HEK293 (cell line): Measurements from ENCODE around the gene RPL11.

Experiments used
- GFI1B ChIP-seq: fragments of 450-650 bp; formaldehyde crosslinking; IDR thresholded peaks from 2 replicates; pipeline ENCODE4 v1.5.1; 2016; ENCODE audit warnings: missing biosample characterization, missing genetic modification characterization
- GLIS1 ChIP-seq: fragments of 450-650 bp; formaldehyde crosslinking; IDR thresholded peaks from 2 replicates; pipeline ENCODE4 v1.5.1; 2016; ENCODE audit warnings: missing biosample characterization, missing genetic modification characterization
- KLF9 ChIP-seq: fragments of 450-650 bp; formaldehyde crosslinking; IDR thresholded peaks from 2 replicates; pipeline ENCODE4 v1.5.1; 2016; ENCODE audit warnings: missing biosample characterization, missing genetic modification characterization, low read depth
- MEIS1 ChIP-seq: sonication (generic); formaldehyde crosslinking; IDR thresholded peaks from 2 replicates; pipeline ENCODE4 v1.8.1; 2022; ENCODE audit warnings: missing genetic modification reagents, mild to moderate bottlenecking, borderline replicate concordance
- PATZ1 ChIP-seq: fragments of 450-650 bp; formaldehyde crosslinking; IDR thresholded peaks from 2 replicates; pipeline ENCODE4 v1.5.1; 2016; ENCODE audit warnings: missing biosample characterization, missing genetic modification characterization
- PRDM10 ChIP-seq: fragments of 450-650 bp; formaldehyde crosslinking; IDR thresholded peaks from 2 replicates; pipeline ENCODE4 v1.5.1; 2016; ENCODE audit warnings: missing biosample characterization, missing genetic modification characterization
- SETDB1 ChIP-seq: IDR thresholded peaks from one replicate; pipeline ENCODE4 v1.6.1; 2017; ENCODE audit warnings: mild to moderate bottlenecking, low read length, moderate library complexity, mixed read lengths; ENCODE audit not compliant: insufficient read length
- ZBTB6 ChIP-seq: fragments of 450-650 bp; formaldehyde crosslinking; IDR thresholded peaks from 2 replicates; pipeline ENCODE4 v1.5.1; 2017; ENCODE audit warnings: missing biosample characterization, missing genetic modification characterization
- ZNF16 ChIP-seq: fragments of 450-650 bp; formaldehyde crosslinking; IDR thresholded peaks from 2 replicates; pipeline ENCODE4 v1.5.1; 2016; ENCODE audit warnings: low read depth, missing biosample characterization, missing genetic modification characterization
- ZNF202 ChIP-seq: fragments of 450-650 bp; formaldehyde crosslinking; IDR thresholded peaks from 2 replicates; pipeline ENCODE4 v1.5.1; 2016; ENCODE audit warnings: missing biosample characterization, missing genetic modification characterization, borderline replicate concordance
- ZNF248 ChIP-seq: fragments of 450-650 bp; formaldehyde crosslinking; IDR thresholded peaks from 2 replicates; pipeline ENCODE4 v1.5.1; 2017; ENCODE audit warnings: missing biosample characterization, missing genetic modification characterization
- ZNF311 ChIP-seq: fragments of 450-650 bp; formaldehyde crosslinking; IDR thresholded peaks from 2 replicates; pipeline ENCODE4 v1.5.1; 2017; ENCODE audit warnings: missing biosample characterization, missing genetic modification characterization, borderline replicate concordance
- ZNF324 ChIP-seq: fragments of 450-650 bp; formaldehyde crosslinking; IDR thresholded peaks from 2 replicates; pipeline ENCODE4 v1.5.1; 2016; ENCODE audit warnings: missing biosample characterization, missing genetic modification characterization
- ZNF341 ChIP-seq: fragments of 450-650 bp; formaldehyde crosslinking; IDR thresholded peaks from 2 replicates; pipeline ENCODE4; 2016; ENCODE audit warnings: low read depth, missing biosample characterization, missing genetic modification characterization
- ZNF394 ChIP-seq: fragments of 450-650 bp; formaldehyde crosslinking; IDR thresholded peaks from 2 replicates; pipeline ENCODE4 v1.5.1; 2016; ENCODE audit warnings: missing biosample characterization, missing genetic modification characterization, mild to moderate bottlenecking, moderate library complexity, borderline replicate concordance
- ZNF449 ChIP-seq: fragments of 450-650 bp; formaldehyde crosslinking; IDR thresholded peaks from 2 replicates; pipeline ENCODE4 v1.5.1; 2017; ENCODE audit warnings: missing biosample characterization, mild to moderate bottlenecking, missing genetic modification characterization, moderate library complexity
- ZNF510 ChIP-seq: fragments of 450-650 bp; formaldehyde crosslinking; IDR thresholded peaks from 2 replicates; pipeline ENCODE4 v1.5.1; 2018; ENCODE audit warnings: mild to moderate bottlenecking, missing genetic modification characterization, missing biosample characterization; ENCODE audit not compliant: insufficient replicate concordance
- ZNF544 ChIP-seq: fragments of 450-650 bp; formaldehyde crosslinking; IDR thresholded peaks from 2 replicates; pipeline ENCODE4 v1.5.0; 2017; ENCODE audit warnings: missing biosample characterization, missing genetic modification characterization
- ZNF548 ChIP-seq: fragments of 450-650 bp; formaldehyde crosslinking; IDR thresholded peaks from 2 replicates; pipeline ENCODE4 v1.5.1; 2016; ENCODE audit warnings: missing biosample characterization, missing genetic modification characterization
- ZNF549 ChIP-seq: fragments of 450-650 bp; IDR thresholded peaks from 2 replicates; pipeline ENCODE4 v1.5.1; 2018; ENCODE audit warnings: missing biosample characterization, missing genetic modification characterization, mild to moderate bottlenecking, inconsistent platforms, moderate library complexity
- ZNF555 ChIP-seq: fragments of 450-650 bp; formaldehyde crosslinking; conservative IDR thresholded peaks from 2 replicates; pipeline ENCODE4 v1.5.1; 2017; ENCODE audit warnings: missing biosample characterization, mild to moderate bottlenecking, missing genetic modification characterization, inconsistent platforms
- ZNF561 ChIP-seq: fragments of 450-650 bp; IDR thresholded peaks from 2 replicates; pipeline ENCODE4 v1.5.1; 2018; ENCODE audit warnings: missing biosample characterization, missing genetic modification characterization, borderline replicate concordance
- ZNF580 ChIP-seq: fragments of 450-650 bp; formaldehyde crosslinking; IDR thresholded peaks from 2 replicates; pipeline ENCODE4 v1.5.1; 2016; ENCODE audit warnings: missing biosample characterization, missing genetic modification characterization
- ZNF596 ChIP-seq: fragments of 450-650 bp; IDR thresholded peaks from 2 replicates; pipeline ENCODE4 v1.5.0; 2018; ENCODE audit warnings: missing biosample characterization, mild to moderate bottlenecking, missing genetic modification characterization, moderate library complexity
- ZNF629 ChIP-seq: fragments of 450-650 bp; formaldehyde crosslinking; IDR thresholded peaks from 2 replicates; pipeline ENCODE4 v1.5.1; 2017; ENCODE audit warnings: missing biosample characterization, missing genetic modification characterization
- ZNF664 ChIP-seq: fragments of 450-650 bp; formaldehyde crosslinking; IDR thresholded peaks from 2 replicates; pipeline ENCODE4 v1.5.1; 2016; ENCODE audit warnings: missing biosample characterization, missing genetic modification characterization
- ZNF670 ChIP-seq: fragments of 450-650 bp; formaldehyde crosslinking; IDR thresholded peaks from 2 replicates; pipeline ENCODE4 v1.5.1; 2016; ENCODE audit warnings: missing biosample characterization, missing genetic modification characterization, low read depth
- ZSCAN4 ChIP-seq: fragments of 450-650 bp; formaldehyde crosslinking; IDR thresholded peaks from 2 replicates; pipeline ENCODE4 v1.5.1; 2017; ENCODE audit warnings: missing biosample characterization, missing genetic modification characterization

The RPL11 gene

GRCh38 chr1:23743287-23744152, 51.9 kb downstream of the RPL11 start, which contains the start of gene ELOA (continued):
- TF ChIP-seq ZNF16 (tag by site-specific recombination) (no peak), ZNF664 (tag by site-specific recombination) (no peak), ZNF561 (tag by site-specific recombination) (no peak; the same call in 1 of the 2 replicates), PATZ1 (tag by site-specific recombination) (peak; percentile 64), ZNF555 (tag by site-specific recombination) (no peak), ZNF449 (no peak), ZNF341 (tag by site-specific recombination) (0 out of 2 replicates have a peak, but pooled peaks have one; percentile 13), GLIS1 (peak; percentile 78; the same call in 1 of the 2 replicates), ZNF394 (tag by site-specific recombination) (peak; percentile 67; the same call in 1 of the 2 replicates), PRDM10 (tag by site-specific recombination) (no peak), ZNF202 (tag by site-specific recombination) (no peak), ZNF544 (tag by site-specific recombination) (no peak), ZBTB6 (tag by site-specific recombination) (no peak), ZNF548 (no peak), MEIS1 (CRISPR knock-in tag) (no peak), GFI1B (tag by site-specific recombination) (no peak), ZNF629 (tag by site-specific recombination) (no peak), ZNF596 (tag by site-specific recombination) (peak; percentile 22; the same call in 1 of the 2 replicates), ZNF549 (tag by site-specific recombination) (no peak), ZNF510 (no peak), ZNF311 (tag by site-specific recombination) (no peak), ZNF324 (tag by site-specific recombination) (no peak), ZSCAN4 (tag by site-specific recombination) (no peak), ZNF580 (tag by site-specific recombination) (no peak), KLF9 (peak; percentile 58), ZNF248 (no peak), SETDB1 (no peak), ZNF670 (no peak)
